Activated naive CD8-positive, alpha-beta T cell treated with anti-CD3 and anti-CD28 coated beads, Interleukin-2, amount 50 U/mL, for 24 hours (primary cell): Measurements from ENCODE around the gene TPSG1.

ENCODE experiments used
- ATAC-seq: fragments of 150-1000 bp; cut with Tn5 transposase; one replicate; pipeline ENCODE4 v1.10.0; 2021
- DNase-seq: peaks from one replicate; pipeline ENCODE4 v3.0.0; 2021
- H3K27ac Mint-ChIP-seq: one replicate; pipeline ENCODE4 v1.8.0; 2021; ENCODE audit warnings: mild to moderate bottlenecking, mixed read lengths
- H3K27me3 Mint-ChIP-seq: one replicate; pipeline ENCODE4 v1.8.0; 2021; ENCODE audit warnings: mixed read lengths
- H3K36me3 Mint-ChIP-seq: one replicate; pipeline ENCODE4 v1.8.0; 2021; ENCODE audit warnings: low read depth, mixed read lengths
- H3K4me1 Mint-ChIP-seq: one replicate; pipeline ENCODE4 v1.8.0; 2021; ENCODE audit warnings: mixed read lengths
- H3K4me3 Mint-ChIP-seq: one replicate; pipeline ENCODE4 v1.8.0; 2021; ENCODE audit warnings: mild to moderate bottlenecking, moderate library complexity, mixed read lengths
- H3K9me3 Mint-ChIP-seq: one replicate; pipeline ENCODE4 v1.8.0; 2021; ENCODE audit warnings: mixed read lengths

TPSG1 gene

DNA sequence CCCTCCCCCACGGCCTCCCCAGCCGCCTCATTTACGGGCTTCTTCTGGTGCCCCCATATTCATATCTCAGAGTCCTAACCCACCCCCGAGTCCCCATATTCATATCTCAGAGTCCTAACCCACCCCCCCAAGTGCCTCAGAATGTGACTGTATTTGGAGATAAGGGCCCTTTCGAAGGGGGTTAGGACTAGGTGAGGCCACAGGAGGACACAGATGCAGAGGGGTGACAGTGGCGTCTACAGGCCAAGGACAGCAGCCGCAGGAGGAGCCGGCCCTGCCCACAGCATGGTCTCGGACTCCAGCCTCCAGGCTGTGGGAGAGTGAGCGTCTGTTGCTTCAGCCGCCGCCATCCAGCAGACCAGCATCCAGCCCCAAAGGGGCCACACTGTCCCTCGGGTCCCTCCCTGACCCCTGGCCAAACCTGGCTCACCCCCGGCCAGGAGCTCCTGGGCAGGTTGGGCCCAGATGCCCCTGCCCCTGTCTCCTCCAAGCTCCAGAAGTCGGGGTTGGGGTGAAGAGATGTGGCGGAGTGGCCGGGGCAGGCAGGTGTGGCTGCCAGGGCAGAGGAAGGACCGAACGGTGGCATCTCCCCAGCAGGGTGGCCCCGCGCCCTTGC is 46.7 kb downstream of the TPSG1 start:
- Mint-ChIP-seq H3K36me3 (no peaks in the 10 kb centered on the region), H3K27ac (no peak overlapping the region), H3K4me1 (no peaks in the 10 kb centered on the region), H3K9me3 (no peaks in the 10 kb centered on the region), H3K4me3 (no peak overlapping the region), H3K27me3 (peaks cover 2% of the 10 kb centered on the region)
- DNase-seq, result no peak
- no peak for ATAC-seq

DNA sequence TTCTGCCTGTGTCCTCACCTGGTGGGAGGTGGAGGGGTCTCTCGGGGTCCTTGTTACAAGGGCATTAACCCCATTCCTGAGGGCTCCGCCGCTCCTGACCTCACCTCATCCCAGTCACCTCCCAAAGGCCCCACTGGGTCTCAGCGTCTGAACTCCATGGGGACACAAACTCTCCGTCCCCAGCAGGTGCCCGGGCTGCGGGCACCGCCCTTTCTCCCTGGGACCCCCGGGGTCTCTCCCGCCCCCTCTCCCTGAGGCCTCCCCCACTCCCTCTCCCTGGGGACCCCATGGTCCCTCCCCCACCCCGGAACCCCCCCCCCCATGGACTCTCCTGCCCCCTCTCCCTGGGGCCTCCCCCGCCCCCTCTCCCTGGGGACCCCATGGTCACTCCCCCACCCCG is 47.3 kb downstream of the TPSG1 start:
- peaks cover 2% of the 10 kb centered on the region for H3K27me3 Mint-ChIP-seq
- no peaks in the 10 kb centered on the region for H3K36me3 Mint-ChIP-seq
- H3K27ac Mint-ChIP-seq, result no peak overlapping the region
- H3K4me1 Mint-ChIP-seq, result no peaks in the 10 kb centered on the region
- ATAC-seq, result no peak
- no peaks in the 10 kb centered on the region for H3K9me3 Mint-ChIP-seq
- DNase-seq, result no peak
- H3K4me3 Mint-ChIP-seq, result no peak overlapping the region

DNA sequence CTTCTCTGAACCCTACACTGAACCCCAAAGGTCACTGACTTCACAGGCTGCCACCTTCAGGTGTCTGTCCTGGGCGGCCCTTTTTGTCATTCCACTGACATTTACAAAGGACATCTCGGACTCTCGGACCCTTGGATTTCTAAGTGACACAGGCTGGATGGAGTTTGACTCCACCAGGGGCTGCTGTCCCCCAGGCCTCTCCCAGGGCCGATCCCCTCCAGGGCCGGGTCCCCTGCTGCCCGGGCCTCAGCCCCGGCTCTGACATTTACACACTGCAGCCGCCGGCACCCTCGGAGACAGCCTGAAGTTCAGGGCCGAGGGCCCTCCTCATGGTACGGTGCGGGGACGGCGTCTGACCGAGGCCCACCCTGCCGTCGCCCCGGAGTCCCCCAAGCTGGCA is 48.0 kb downstream of the TPSG1 start:
- Mint-ChIP-seq H3K27ac (no peak overlapping the region), H3K4me3 (no peak overlapping the region), H3K27me3 (peaks cover 2% of the 10 kb centered on the region), H3K36me3 (no peaks in the 10 kb centered on the region), H3K4me1 (no peaks in the 10 kb centered on the region), H3K9me3 (no peaks in the 10 kb centered on the region)
- DNase-seq, result no peak
- no peak for ATAC-seq

DNA sequence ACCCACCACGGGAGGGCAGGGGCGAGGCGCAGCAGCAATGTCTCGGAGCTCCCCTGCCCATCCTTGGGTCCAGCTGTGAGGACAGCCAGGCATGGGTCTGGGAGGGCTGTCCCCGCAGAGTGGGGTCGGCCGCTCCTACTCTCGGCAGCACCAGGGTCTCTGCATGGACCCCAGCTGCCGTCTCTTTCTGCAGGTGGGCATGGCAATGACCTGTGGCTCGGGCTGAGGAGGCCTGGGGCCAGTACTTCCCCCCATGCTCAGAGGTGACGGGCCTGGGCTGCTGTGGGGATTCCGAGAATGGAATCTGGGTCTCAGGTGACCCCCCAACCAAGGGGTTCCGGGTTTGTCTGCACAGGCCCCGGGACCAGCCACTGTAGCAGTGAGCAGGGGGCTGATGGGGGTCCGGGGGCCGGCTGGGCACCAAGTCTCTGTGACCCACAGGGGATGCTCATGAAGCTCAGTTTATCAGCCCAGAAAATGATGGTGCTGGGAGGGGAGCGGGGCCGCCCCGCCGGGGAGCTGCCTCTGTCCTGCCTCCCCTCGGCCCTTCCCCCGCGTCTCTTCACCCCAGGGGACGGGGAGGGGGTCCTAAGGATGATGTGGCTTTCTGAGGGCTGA is 48.7 kb downstream of the TPSG1 start:
- DNase-seq (no peak), ATAC-seq (no peak)
- no peak overlapping the region for H3K4me3 Mint-ChIP-seq
- no peaks in the 10 kb centered on the region for H3K36me3 Mint-ChIP-seq
- peaks cover 2% of the 10 kb centered on the region for H3K27me3 Mint-ChIP-seq
- H3K9me3 Mint-ChIP-seq, result no peaks in the 10 kb centered on the region
- H3K27ac Mint-ChIP-seq, result no peak overlapping the region
- no peaks in the 10 kb centered on the region for H3K4me1 Mint-ChIP-seq

DNA sequence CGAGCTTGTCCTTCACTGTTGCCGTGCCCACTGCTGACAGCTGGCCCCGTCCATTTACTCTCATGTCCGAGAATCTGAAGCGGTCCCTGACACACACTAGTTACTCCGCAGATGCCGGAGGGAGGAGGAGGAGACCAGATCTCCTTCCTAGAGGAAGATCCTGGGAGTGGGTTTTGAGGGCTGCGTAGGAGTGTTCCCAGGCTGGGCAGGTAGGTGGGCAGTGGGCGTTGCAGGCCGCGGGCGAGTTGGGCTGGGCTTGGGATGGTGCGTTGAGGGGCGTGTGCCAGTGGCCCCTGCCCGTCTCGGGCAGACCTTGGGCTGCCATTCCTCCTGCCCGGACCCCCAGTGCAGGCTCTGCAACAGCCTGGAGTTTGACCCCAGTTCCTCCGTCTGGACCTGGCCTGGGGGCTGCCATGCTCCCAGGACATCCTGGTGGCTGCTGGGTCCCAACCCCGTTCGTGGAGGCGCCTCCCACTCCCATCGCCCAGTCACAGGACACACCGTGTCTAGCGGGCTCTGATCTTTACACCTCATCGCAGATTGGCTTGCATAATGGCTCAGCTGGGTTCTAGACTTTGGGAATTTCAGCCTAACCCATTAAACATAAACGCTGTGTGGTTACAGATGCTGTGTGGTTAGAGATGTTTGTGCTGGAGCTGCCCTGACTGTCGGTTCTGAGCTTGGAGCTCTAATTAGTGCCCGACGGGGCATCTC is 49.3 kb downstream of the TPSG1 start:
- no peak overlapping the region for H3K27ac Mint-ChIP-seq
- DNase-seq, result no peak
- peaks cover 2% of the 10 kb centered on the region for H3K27me3 Mint-ChIP-seq
- ATAC-seq, result no peak
- no peaks in the 10 kb centered on the region for H3K4me1 Mint-ChIP-seq
- no peaks in the 10 kb centered on the region for H3K36me3 Mint-ChIP-seq
- no peaks in the 10 kb centered on the region for H3K9me3 Mint-ChIP-seq
- H3K4me3 Mint-ChIP-seq, result no peak overlapping the region

DNA sequence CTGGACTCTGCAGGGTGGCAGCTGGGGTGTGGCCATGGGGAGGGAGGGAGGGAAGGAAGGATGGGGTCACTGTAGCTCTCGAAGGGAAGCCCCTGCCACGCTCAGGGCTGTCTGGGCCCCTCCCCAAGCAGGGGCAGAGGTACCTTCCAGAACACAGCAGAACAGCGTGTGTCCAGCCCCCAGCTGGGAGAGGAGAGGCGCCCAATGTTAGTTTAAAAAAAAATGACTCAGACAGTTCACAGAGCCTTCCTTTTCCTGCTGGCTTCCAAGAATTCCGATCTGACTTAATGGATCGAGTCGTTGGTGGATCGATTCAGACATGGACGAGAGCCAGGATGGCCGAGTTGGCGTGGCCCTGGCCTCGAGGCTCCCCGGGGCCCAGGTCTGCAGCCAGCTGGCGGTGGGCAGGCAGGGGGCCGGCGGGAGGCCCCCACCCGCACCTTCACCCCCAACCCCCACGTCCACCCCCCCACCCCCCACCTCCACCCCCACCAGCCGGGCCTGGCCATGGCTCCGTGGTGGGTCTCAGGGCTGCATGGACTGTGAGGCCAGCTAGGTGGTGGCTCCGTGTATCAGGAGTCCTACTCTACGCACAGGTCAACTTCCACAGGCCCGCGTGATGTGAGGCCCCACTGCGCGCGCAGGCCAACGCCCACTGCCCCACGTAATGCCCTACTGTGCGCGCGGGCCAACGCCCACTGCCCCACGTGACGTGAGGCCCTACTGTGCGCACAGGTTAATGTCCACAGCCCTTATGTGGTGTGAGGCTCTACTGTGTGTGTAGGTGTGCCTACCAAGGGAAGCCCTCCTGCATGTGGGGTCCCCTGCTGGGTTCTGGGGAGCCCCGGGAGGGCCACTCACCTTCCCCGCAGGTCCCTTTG is 50.4 kb downstream of the TPSG1 start:
- Mint-ChIP-seq H3K27me3 (peaks cover 2% of the 10 kb centered on the region), H3K4me3 (no peak overlapping the region), H3K36me3 (no peaks in the 10 kb centered on the region), H3K27ac (no peak overlapping the region), H3K9me3 (no peaks in the 10 kb centered on the region), H3K4me1 (no peaks in the 10 kb centered on the region)
- no peak for DNase-seq
- no peak for ATAC-seq

DNA sequence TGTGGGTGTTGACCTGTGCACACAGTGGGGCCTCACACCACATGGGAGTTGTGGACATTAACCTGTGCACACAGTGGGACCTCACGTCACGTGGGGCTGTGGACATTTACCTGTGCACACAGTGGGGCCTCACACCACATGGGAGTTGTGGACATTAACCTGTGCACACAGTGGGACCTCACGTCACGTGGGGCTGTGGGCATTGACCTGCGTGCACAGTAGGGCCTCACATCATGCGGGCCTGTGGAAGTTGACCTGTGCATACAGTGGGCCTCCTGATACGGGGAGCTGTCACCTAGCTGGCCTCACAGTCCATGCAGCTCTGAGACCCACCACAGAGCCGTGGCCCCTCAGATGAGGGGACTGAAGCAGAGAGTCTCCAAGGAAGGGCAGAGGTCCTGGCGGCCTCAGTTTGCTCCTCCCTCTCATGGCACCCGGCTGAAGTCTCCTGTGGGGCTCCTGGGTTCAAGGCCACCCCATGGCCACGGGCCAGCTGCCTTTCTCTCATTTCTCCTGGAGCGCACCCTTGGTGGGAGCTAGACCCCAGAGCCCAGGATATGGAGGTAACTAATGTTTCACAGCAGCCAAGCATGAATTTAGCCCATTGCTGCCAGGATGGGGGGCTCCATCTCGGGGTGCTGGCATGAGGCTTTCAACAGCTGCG is 51.1 kb downstream of the TPSG1 start:
- no peak for DNase-seq
- Mint-ChIP-seq H3K36me3 (no peaks in the 10 kb centered on the region), H3K27me3 (peaks cover 2% of the 10 kb centered on the region), H3K9me3 (no peaks in the 10 kb centered on the region), H3K4me1 (no peaks in the 10 kb centered on the region), H3K27ac (no peak overlapping the region), H3K4me3 (no peak overlapping the region)
- no peak for ATAC-seq

DNA sequence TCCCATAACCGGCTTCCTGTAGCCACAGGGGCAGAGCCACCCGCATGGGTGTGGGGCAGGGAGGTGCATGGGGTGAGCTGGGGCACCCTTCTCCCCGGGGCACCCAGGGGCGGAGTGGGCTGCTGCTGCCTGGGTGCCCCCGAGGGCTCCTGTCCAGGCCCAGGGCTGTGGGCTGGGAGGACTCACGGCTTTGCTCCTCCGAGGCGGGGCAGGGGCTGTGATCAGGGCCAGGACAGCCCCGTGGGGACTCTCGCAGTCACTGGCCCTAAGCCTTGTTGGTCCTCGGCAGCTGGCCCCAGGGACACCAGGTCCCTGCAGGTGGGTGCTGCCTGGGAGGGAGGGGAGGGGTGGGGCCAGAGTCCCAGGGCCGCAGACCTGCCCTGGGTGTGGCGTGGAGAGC is 52.4 kb downstream of the TPSG1 start:
- H3K9me3 Mint-ChIP-seq, result no peaks in the 10 kb centered on the region
- no peaks in the 10 kb centered on the region for H3K4me1 Mint-ChIP-seq
- DNase-seq (no peak), ATAC-seq (no peak)
- no peak overlapping the region for H3K27ac Mint-ChIP-seq
- peaks cover 2% of the 10 kb centered on the region for H3K27me3 Mint-ChIP-seq
- H3K4me3 Mint-ChIP-seq, result no peak overlapping the region
- H3K36me3 Mint-ChIP-seq, result no peaks in the 10 kb centered on the region

DNA sequence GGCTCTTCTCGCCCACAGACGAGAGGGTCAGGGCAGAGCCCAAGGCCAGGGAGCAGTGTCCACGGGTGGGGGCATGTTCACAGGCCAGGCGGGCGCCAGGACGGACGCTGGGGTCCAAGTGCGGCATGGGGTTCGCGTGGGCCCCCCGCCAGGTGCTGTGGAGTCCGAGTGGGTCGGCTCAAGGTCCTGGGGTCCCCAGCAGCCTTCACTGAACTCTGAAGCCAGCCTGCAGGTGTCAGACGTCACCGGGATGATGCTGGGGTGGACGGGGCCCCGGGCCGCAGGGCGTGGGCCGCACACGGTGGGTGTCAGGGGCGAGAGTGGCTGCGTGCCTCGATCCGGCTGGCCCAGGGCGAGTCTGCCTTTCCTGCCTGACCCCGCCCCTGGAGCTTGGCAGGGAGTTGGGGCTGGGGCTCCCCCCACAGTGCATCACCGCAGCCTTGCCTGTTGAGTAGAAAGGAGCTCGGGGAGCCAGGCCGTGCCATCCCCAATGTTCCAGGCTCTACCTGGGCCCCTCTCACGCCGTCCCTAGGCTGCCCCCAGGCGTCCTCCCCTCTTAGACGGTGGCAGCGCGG is 53.1 kb downstream of the TPSG1 start:
- Mint-ChIP-seq H3K36me3 (no peaks in the 10 kb centered on the region), H3K27me3 (peaks cover 2% of the 10 kb centered on the region), H3K4me1 (no peaks in the 10 kb centered on the region), H3K9me3 (no peaks in the 10 kb centered on the region), H3K4me3 (no peak overlapping the region), H3K27ac (no peak overlapping the region)
- ATAC-seq (no peak), DNase-seq (no peak)
